ENCODE results near the gene EMC10.
"Not testable (repeated sequence)": the region's sequence is repeated elsewhere in the genome, so short reads cannot be mapped to it uniquely, and the experiment has no call there.

EMC10 gene

DNA sequence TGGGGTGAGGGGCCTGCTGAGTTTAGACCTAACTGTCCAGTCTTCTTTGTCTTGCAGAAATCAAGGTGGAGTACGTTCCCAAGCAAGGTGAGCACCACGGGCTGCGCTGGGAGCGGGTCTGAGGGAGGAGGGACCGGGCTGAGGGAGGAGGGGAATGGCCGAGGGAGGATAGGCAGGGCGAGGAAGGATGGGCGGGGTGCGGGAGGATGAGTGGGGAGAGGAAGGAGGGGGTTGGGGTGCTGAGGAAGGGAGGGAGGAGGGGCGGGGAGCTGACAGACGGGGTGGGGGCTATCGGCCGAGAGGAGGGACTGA is 25.1 kb upstream of the EMC10 start:
- DNase-seq (ENCODE audit: low read depth): no peak

DNA sequence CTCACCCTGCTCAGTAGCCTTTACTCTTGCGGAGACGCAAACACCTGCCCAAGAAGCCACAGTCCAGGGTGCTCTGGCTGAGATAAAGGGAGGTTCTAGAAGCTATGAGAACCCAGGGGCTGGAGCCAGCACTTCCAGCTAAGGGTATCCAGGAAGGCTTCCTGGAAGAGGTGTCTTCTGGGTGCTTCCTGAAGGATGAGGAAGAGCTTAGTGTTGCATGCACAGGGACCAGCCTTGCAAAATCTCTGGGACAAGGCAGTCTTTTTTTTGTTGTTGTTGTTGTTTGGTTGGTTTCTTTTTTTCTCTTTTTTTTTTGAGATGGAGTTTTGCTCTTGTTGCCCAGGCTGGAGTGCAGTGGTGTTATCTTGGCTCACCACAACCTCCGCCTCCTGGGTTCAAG is 23.1 kb upstream of the EMC10 start:
- no peak for DNase-seq (ENCODE audit: low read depth)

DNA sequence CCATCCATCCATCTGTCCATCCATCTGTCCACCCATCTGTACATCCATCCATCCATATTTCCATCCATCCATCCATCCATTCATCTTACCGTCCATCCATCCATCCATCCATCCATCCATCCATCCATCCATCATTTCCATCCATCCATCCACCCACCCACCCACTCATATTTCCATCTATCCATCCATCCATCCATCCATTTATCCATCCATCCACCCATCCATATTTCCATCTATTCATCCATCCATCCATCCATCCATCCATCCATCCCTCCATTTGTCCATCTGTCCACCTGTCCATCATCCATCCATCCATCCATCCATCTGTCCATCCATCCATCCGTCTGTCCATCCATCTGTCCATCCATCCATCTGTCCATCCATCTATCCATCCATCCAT is 20.3 kb upstream of the EMC10 start:
- DNase-seq (ENCODE audit: low read depth): no peak

DNA sequence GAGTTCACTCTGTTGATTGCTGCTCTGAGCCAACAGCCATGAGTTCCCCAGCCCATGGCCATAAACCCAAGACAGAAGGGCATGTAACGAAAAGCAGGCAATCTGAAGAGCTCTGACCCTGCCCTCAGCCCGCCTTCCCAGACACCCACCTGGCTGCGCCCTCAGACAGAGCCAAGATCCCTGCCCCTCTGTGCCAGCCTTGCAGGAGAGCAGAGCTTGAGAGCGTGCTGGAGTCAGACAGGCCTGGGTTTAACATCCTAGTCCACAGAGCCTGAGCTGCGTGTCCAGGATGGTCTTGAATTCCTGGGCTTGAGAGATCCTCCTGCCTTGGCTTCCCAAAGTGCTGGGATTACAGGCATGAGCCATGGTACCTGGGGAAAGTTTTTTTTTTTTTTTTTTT is 19.0 kb upstream of the EMC10 start:
- no peak for DNase-seq (ENCODE audit: low read depth)

DNA sequence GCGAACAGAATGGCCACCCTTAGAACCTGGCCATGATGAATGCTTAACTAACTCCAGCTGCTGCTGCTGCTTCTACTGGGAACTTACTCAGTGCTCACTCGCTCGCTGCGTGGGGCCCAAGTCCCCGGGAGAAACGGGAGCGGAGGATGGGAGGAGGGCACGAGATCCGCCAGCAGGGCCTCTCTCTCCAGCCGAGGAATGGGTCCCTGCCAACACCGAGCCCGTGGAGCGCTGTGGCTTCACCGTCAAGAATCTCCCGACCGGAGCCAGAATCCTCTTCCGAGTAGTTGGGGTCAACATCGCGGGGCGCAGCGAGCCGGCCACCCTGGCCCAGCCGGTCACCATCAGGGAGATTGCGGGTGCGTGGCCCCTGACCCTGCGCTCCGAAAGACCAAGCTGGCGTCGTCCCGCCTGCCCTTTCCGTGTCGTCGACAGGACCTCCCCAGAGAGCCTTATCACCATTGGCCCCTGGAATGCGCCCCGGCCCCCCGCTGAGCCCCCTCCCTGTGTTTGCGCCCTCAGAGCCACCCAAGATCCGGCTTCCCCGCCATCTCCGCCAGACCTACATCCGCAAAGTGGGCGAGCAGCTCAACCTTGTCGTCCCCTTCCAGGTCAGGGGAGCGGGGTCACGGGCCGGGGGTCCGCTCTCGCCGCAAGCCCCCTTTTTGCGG is 17.8 kb upstream of the EMC10 start:
- DNase-seq (ENCODE audit: low read depth): peak; percentile 15

DNA sequence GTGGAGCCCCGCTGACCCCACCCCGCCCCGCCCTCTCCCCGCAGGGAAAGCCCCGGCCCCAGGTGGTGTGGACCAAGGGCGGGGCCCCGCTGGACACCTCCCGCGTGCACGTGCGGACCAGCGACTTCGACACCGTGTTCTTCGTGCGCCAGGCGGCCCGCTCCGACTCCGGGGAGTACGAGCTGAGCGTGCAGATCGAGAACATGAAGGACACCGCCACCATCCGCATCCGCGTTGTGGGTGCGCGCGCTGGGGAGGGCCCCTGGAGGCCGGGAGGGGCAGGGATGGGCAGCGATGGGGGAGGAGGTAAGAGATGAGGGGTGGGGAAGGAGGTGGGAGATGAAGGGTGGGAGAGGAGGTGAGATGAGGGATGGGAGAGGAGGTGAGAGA is 17.2 kb upstream of the EMC10 start:
- DNase-seq (ENCODE audit: low read depth): no peak

DNA sequence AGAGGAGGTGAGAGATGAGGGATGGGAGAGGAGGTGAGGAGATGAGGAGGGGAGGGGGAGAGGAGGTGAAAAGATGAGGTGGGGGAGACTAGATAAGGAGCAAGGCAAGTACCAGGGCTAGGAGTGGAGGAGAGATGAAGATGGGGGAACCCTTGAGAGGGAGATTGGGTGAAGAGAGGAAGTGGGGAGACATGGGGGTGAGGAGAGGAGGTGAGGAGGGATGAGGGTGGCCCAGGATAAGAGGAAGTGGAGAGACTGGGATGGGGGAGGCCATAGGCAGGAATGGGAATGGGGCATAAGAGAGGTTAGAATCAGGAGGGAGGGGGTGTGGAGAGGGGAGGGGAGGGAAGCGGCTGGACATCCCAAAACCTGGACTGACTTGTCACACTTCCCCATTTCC is 16.7 kb upstream of the EMC10 start:
- DNase-seq (ENCODE audit: low read depth): no peak

DNA sequence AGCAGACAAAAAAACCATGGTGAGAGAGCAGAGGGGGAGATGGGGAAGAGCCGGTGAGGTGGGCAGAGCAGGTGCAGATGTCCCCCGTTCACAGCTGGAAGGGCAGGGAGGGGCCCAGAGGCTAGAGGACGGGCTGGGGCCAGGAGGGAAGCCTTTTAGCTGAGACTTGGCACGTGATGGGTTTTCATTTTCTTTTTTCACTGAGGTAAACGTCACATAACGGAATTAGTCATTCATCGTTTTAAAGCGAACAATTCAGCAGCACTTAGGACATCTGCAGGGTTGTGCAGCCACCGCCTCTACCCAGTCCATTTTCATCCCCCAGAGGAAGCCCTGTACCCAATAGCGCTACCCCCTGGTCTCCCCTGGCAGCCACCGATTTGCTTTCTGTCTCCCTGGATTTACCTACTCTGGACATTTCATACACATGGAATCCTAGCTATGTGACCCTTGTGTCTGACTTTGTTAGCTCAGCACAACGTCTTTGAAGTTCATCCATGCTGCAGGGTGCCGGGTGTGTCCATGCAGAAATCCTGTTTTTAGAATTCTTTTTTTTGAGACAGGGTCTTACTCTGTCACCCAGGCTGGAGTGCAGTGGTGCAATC is 16.0 kb upstream of the EMC10 start:
- peak; percentile 16 for DNase-seq (ENCODE audit: low read depth)

DNA sequence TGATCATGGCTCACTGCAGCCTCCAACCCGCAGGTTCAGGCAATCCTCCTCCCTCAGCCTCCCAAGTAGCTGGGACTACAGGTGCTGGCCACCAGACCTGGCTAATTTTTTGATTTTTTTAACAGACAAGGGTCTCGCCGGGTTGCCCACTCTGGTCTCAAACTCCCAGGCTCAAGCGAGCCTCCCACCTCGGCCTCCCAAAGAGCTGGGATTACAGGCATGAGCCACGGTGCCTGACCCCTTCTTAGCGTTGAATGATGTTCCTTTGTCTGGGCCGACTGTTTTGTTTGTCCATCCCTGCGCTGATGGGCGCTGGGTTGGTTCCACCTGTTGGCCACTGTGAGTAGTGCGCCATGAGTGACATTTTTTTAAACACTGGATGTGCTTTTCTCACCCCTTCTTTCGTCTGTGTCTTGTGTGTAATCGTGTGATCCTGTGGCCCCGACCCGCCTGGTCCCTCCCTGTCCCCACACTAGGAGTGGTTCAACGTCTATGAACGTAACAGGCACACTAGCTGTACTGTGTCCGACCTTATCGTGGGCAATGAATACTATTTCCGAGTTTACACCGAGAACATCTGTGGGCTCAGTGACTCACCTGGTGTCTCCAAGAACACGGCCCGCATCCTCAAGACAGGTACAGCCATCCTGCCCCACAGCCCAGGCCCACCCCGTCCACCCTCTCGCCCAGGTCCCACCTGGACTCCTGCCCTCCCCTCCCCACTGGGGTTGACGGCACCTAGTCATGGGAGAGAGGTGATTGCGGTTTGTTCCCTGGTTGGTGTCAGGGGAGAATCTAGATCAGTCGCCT is 15.0 kb upstream of the EMC10 start:
- peak; percentile 65 for DNase-seq (ENCODE audit: low read depth)

DNA sequence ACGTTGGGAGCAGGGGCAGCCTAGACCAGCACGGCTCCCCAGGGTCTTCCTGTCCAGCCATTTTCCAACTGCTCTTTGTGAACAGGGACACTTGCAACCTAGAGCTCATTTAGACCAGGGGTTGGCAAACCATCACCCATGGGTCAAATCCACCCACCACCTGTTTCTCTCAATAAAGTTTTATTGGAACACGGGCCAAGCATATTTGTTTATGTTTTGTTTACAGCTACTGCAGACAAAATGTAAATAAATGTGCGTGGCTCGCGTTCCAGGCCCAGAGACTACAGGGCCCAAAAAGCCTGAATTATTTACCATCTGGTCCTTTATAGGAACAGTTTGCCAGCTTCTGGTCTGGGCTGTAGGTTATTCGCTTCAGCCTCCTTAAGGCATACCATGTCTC is 13.3 kb upstream of the EMC10 start:
- no peak for DNase-seq (ENCODE audit: low read depth)

DNA sequence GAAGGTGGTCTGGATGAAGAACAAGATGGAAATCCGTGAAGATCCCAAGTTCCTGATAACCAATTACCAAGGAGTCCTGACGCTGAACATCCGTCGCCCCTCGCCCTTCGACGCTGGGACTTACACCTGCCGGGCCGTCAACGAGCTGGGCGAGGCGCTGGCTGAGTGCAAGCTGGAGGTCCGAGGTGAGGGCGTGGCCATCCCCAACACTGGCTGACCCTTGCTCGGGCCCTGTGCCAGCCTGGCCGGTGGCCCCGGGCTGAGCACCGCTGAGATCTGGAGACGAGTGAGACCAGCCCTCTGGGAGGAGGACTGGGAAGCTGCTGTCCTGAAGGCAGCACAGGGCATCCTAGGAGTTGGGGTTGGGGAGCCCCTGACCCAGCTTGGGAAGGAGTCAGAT is 12.0 kb upstream of the EMC10 start:
- no peak for DNase-seq (ENCODE audit: low read depth)

DNA sequence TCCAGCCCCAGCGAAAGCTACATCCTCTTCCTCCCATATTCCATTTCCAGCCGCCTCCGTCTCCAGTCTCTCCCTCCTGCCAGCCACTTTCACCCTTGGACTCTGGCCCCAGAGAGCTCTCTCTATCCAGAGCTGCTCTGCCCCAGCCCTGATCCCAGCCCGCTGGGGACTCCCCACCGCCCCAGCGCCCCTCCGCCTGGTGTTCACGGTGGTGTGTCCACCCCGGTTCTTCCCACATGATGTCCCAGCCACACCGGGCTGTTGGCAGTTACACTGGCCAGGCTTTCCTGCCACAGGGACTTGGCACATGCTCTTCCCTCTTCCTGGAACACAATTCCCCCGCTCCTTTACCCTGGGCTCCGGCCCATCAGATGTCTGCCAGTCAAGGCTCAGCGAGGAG is 11.3 kb upstream of the EMC10 start:
- no peak for DNase-seq (ENCODE audit: low read depth)

DNA sequence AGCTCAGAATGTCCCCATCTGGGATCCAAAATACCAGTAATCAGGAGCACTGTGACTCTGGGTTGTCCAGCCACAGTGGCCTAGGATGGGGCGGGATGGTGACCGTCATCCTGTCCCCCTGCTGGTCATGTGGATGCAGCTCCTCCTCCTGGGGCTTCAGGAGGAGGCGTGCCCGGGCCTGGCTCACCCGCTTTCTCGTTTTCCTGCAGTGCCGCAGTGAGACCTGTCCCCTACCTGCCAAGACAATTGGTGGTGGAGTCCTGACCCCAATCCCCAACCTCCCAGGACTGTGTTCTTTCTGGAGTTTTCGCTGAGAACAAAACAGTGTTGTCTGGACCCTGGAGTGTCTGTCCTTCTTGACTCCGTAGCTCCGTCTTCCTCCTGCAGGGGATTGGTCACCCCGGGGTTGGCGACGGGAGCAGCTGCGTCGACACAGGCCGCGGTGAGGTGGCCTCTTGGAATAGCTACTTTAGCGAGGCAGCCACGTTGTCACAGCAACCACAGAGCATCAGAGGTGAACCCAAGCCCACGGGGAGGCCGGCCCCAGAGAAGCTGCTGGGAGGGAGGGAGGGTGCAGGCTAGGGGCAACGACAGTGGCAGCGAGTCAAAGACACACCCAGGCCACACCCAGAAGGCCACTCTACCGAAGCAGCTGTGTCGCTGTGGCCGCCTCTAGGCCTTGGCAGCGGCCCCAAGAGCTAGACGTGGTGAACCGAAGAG is 10.2 kb upstream of the EMC10 start:
- peak; percentile 25 for DNase-seq (ENCODE audit: low read depth)

DNA sequence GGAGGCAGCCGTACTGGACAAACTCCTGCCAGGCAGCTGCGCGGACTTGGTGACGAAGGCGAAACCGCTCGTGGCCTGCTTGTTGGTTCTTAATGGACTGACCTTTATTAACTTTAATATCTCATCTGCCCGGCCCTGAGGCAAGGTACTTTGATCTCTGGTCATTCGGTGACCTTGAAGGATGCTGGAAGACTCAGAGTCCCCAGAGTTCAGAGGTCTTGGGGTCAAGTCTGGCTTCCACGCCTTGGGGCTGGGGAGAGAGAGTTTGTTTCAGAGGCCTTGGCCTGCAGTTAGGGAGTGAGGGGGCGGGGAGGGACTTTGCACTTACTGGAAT is 9.6 kb upstream of the EMC10 start:
- no peak for DNase-seq (ENCODE audit: low read depth)

DNA sequence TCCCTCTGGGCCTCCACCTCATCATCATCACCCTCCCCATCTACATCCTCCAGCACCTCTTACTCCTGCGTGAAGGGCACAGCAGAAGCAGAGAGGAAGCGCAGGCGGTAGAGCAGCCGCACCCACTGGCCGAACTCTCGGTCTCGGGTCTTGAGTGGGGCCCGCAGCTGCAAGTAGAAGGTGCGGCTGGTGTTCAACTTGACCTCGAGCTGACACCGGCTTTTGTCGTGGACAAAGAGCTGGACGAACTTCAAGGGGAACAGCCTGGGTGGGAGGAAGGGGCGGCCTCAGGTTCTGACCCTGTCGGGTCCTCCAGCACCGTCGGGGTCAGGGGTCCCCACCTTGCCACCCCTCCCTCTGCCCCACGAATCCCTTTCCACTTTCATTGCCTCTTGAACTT is 8.7 kb upstream of the EMC10 start:
- DNase-seq (ENCODE audit: low read depth): no peak

DNA sequence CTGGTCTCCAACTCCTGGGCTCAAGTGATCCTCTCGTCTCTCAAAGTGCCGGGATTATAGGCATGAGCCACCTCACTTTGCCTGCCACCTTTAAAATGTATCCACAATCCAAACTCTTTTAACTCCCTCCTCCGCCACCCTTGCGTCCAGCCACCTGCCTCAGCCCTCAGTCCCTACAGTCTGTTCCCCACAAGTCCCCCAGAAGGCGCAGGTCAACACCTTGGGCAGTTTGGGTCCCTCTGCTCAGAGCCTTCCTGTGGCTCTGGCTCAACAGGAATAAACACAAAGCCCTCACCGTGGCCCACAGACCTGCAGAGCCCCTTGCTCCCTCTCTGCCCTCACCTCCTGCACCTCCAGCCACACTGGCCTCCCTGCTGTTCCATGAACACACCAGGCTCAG is 7.5 kb upstream of the EMC10 start:
- DNase-seq (ENCODE audit: low read depth): no peak

DNA sequence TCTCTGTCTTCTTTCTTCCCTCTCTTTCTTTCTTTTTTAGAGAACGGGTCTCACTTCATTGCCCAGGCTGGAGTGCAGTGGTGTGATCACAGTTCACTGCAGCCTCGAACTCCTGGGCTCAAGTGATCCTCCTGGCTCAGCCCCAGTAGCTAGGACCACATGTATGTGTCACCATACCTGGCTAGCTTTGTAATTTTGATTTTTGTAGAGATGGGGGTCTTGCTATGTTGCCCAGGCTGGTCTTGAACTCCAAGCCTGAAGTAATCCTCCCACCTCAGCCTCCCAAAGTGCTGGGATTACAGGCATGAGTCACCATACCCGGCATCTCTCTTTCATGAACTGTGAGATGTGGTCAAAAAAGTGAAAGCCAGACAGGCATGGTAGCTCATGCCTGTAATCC is 3.0 kb upstream of the EMC10 start:
- not testable (repeated sequence) for DNase-seq (ENCODE audit: low read depth)

DNA sequence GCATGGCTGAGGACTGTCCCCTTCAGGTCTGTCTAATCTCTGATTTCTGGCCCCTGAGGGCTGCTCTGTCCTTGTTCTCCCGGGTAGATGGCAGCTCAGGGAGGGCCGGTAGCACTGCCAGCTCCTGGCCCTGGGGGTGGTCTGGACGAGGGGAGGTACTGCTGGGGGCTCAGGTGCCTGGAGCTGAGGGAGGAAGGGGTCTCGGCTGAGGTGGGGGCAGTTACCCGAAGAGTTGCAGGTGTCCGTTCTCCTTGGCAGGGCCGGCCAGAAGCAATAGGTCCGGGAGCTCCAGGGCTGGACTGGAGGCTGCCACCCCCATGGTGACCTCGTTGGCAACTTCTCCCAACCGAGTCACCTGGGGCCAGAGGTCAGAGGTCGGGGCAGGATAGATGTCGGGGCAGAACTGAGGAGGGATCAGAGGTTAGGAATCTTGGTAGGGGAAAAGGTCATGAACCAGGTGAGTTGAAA is 1.2 kb upstream of the EMC10 start:
- no peak for DNase-seq (ENCODE audit: low read depth)

DNA sequence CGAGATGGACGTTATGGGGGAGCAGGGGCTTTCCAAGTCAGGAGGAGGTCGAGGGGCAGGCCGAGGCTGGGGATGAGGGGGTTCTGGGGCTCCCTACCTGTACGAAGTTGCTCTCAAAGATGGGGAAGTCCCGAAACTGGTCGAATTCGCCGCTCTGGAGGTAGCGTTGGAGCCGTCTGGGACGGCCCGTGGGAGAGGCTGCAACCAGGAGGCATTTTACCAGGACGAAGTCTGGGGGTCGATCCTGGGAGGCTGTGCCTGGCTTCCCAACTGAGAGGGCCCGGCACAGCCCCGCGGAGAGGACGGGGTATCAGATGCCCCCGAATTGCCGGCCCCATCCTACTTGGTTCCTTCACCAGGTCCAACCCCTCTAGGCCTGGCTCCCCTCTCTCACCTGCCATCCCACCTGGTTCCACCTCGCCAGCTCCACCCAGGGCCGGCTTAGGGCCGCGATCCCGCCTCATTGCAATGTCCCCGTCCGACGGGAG is 527 bp upstream of the EMC10 start:
- no peak for DNase-seq (ENCODE audit: low read depth)

DNA sequence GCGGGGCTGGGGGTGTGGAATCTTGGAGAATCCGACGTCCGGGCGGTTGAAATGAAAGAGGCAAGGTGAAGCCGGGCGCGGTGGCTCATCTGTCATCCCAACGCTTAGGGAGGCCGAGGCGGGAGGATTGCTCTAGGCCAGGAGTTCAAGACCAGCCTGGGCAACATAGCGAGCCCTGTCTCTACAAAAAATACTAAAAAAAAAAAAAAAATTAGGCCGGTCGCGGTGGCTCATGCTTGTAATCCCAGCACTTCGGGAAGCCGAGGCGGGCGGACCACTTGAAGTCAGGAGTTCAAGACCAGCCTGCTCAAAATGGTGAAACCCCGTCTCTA is 566 bp downstream of the EMC10 start:
- no peak for DNase-seq (ENCODE audit: low read depth)

DNA sequence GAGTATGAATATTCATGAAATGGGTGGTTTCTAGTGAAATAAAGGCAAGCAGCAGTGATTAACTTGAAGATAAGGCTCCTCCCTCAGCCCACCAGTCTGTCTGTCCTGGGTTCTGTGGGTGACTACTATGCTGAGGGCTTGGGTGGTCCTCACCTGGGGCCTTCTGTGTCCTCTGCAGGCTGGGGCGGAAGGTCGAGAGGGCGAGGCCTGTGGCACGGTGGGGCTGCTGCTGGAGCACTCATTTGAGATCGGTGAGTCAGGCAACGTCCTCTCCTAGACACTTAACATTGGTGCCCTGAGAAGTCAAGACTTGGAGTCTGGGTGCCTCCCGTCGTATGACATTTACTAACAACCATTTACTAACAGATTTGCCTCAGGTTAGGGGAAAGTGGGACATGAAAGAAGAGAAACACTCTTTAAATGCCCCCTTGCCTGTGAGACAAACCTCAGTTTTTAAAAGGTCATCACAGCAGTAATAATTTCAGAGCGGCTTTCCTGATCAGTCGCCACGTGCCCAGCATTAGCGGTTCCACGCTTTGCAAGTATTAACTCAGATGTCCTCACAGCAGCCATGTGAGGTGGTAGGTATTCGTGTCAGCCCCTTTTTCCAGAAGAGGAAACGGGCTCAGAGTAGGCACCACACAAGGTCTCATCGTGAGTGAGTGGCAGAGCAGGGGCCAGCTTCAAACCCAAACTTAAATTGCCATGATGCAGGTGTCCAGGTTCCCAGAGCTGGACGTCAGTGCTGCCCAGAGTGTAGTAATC is 1.6 kb downstream of the EMC10 start:
- no peak for DNase-seq (ENCODE audit: low read depth)

Measured in EH (cell line).